NCI-H1694 (cell line): ENCODE data around the gene SLC50A1.
"Not testable (repeated sequence)": the region's sequence is repeated elsewhere in the genome, so short reads cannot be mapped to it uniquely, and the experiment has no call there.

ENCODE experiments used
- DNase-seq: peaks from one replicate; lab custom pipeline; 2025; lab: John Stamatoyannopoulos, UW

The SLC50A1 gene

GRCh38 chr1:155134880-155135414 is 705 bp upstream of the SLC50A1 start:
- DNase-seq: no peak

GRCh38 chr1:155136748-155137147 is 1.1 kb downstream of the SLC50A1 start:
- no peak for DNase-seq

GRCh38 chr1:155137154-155137949 is 1.7 kb downstream of the SLC50A1 start:
- DNase-seq: no peak

GRCh38 chr1:155139895-155140629 is 4.4 kb downstream of the SLC50A1 start, which contains the start of gene DPM3:
Gene DPM3, minus strand, starts transcription at chr1:155140531. Its CDS starts 291 bp downstream, at chr1:155140240.
- DNase-seq: peak; percentile 94

GRCh38 chr1:155140630-155140953 is 4.9 kb downstream of the SLC50A1 start:
- DNase-seq: no peak

- no peak for DNase-seq
These were observed 6.1 kb downstream of the SLC50A1 start for GRCh38 chr1:155141749-155142148.

GRCh38 chr1:155145491-155145890 is 9.8 kb downstream of the SLC50A1 start:
- no peak for DNase-seq

GRCh38 chr1:155155996-155156643 is 20.5 kb downstream of the SLC50A1 start:
- DNase-seq: not testable (repeated sequence)

GRCh38 chr1:155158991-155159390 is 23.3 kb downstream of the SLC50A1 start:
- DNase-seq: no peak

GRCh38 chr1:155160128-155160527 is 24.5 kb downstream of the SLC50A1 start:
- DNase-seq: peak; percentile 26

- not testable (repeated sequence) for DNase-seq
These were observed 27.0 kb downstream of the SLC50A1 start for GRCh38 chr1:155162631-155163030.

- DNase-seq: not testable (repeated sequence)
These were observed 28.1 kb downstream of the SLC50A1 start for GRCh38 chr1:155163785-155164184.

- DNase-seq: not testable (repeated sequence)
These were observed 29.0 kb downstream of the SLC50A1 start for GRCh38 chr1:155164625-155165024.

GRCh38 chr1:155166051-155166470 is 30.4 kb downstream of the SLC50A1 start:
- no peak for DNase-seq

- no peak for DNase-seq
These were observed 31.0 kb downstream of the SLC50A1 start for GRCh38 chr1:155166471-155167165.

GRCh38 chr1:155167166-155168104 is 31.8 kb downstream of the SLC50A1 start:
- peak; percentile 97 for DNase-seq

- DNase-seq: not testable (repeated sequence)
These were observed 32.4 kb downstream of the SLC50A1 start for GRCh38 chr1:155168105-155168445.

GRCh38 chr1:155168456-155169210 is 33.0 kb downstream of the SLC50A1 start:
- DNase-seq: no peak

- no peak for DNase-seq
These were observed 33.9 kb downstream of the SLC50A1 start for GRCh38 chr1:155169541-155169940.
